Lower lobe of right lung (tissue), 2 donors: ENCODE results near the gene VAV2. TPM values are rescaled to one million over a fixed set of nuclear protein-coding genes. Genes with fewer than 3 reads are reported as not detected.
A peak's percentile ranks its signal among the peaks of the same experiment; 100 is the strongest.

ENCODE experiments used
- ATAC-seq, 2 donors: fragments of 200-7000 bp; cut with Tn5 transposase; one replicate each; pipeline ENCODE4 v1.9.1; 2020 to 2022; ENCODE audit warnings: mild to moderate bottlenecking in 2 of 2, moderate library complexity in 2 of 2
- DNase-seq: peaks from one replicate; pipeline ENCODE4 v3.0.0-alpha.2; 2020
- H3K27ac ChIP-seq: fragments of 200-600 bp; one replicate; pipeline ENCODE4 v1.8.0; 2022
- H3K27me3 ChIP-seq: fragments of 200-600 bp; one replicate; pipeline ENCODE4 v1.8.0; 2022; ENCODE audit warnings: low read depth
- H3K36me3 ChIP-seq: fragments of 200-600 bp; one replicate; pipeline ENCODE4 v1.8.0; 2022; ENCODE audit warnings: mild to moderate bottlenecking
- H3K4me1 ChIP-seq: fragments of 200-600 bp; one replicate; pipeline ENCODE4 v1.8.0; 2022
- H3K4me3 ChIP-seq: fragments of 200-600 bp; one replicate; pipeline ENCODE4 v1.8.0; 2022; ENCODE audit warnings: mild to moderate bottlenecking
- H3K9me3 ChIP-seq: fragments of 200-600 bp; one replicate; pipeline ENCODE4 v1.8.0; 2022
- intact Hi-C: fragments of 100-400 bp; cut with DNase I; formaldehyde crosslinking; loops from one replicate; pipeline ENCODE4 v1.11.0; 2022
- total RNA-seq: library from RNA; stranded (reverse); fragmentation: NEBNext Ultra II Directional; extraction: Animal tissue kit (Norgen Biotek cat#: 25700); gene quantifications from one replicate; pipeline ENCODE4 v1.2.1, GENCODE V29; 2021
- TF ChIP-seq, protein P1 (sequence below): fragments of 200-600 bp; IDR thresholded peaks from one replicate; pipeline ENCODE4 v1.8.0; 2022; ENCODE audit warnings: antibody characterized with exemption, mild to moderate bottlenecking
- donor health status: DM: no; HTN: yes; CAD: no; lungs with severe emphysema.

Gene VAV2
- total RNA-seq, 1 donor from 2014 or later = 26.9 TPM

DNA sequence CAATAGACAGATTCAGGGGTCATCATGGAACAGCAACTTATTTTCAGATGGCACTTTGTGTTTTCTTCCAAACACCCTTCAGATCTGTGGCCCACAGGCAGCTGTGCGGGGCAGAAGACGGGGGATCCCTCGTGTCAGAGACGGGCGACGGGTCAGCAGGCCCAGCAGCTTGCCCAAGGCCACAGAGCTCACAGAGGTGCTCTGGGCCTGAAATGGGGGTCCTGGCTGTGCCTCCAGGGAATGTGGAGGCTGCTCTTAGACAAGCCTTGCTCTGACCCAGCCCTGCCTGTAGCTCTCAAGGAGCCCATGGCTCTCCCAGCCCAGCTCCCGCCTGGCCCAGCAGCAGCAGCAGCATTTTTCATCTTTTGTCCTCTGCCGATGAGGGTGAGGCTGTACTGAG is 213.0 kb downstream of the VAV2 start:
- DNase-seq (no peak), ATAC-seq (no peak)
- TF ChIP-seq, protein P1, sequence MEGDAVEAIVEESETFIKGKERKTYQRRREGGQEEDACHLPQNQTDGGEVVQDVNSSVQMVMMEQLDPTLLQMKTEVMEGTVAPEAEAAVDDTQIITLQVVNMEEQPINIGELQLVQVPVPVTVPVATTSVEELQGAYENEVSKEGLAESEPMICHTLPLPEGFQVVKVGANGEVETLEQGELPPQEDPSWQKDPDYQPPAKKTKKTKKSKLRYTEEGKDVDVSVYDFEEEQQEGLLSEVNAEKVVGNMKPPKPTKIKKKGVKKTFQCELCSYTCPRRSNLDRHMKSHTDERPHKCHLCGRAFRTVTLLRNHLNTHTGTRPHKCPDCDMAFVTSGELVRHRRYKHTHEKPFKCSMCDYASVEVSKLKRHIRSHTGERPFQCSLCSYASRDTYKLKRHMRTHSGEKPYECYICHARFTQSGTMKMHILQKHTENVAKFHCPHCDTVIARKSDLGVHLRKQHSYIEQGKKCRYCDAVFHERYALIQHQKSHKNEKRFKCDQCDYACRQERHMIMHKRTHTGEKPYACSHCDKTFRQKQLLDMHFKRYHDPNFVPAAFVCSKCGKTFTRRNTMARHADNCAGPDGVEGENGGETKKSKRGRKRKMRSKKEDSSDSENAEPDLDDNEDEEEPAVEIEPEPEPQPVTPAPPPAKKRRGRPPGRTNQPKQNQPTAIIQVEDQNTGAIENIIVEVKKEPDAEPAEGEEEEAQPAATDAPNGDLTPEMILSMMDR = no peak
- peaks cover 58% of the 10 kb centered on the region for H3K36me3 ChIP-seq
- no peaks in the 10 kb centered on the region for H3K27me3 ChIP-seq
- H3K9me3 ChIP-seq = peaks cover 4% of the 10 kb centered on the region
- H3K4me3 ChIP-seq = no peak overlapping the region
- H3K27ac ChIP-seq = no peak overlapping the region
- H3K4me1 ChIP-seq = no peaks in the 10 kb centered on the region
- intact Hi-C loops = no loop called here

DNA sequence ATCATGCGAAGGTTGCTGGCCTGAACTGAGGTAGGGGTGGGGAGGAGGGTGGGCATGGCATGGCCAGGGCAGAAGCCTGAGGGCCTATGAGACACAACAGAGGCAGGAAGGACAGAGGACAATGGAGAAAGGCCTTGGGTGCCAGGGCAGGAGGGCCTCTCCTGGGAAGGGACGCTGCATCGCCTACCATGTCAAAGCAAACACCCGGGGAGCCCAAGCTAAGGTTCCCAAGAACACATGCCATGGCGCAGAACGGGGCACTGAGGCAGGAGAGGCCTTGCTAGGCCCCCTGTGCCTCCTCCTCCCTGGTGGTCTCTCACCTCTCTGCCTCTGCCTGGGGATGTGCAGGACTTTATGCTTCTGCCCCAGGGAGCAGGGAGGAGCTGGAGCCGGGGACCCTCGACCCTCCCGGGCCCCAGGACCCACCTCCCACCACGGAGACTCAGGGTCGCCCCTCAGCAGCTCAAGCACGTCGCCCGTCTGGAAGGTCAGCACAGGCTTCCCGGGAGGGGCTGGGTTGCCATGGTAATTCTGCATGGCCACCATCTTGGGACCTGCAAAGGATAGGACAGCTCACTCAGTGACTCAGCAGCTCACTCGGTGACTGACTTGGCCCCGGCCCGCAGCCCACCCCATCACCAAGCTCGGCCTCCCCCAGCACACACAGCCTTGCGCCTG is 213.6 kb downstream of the VAV2 start:
- no peaks in the 10 kb centered on the region for H3K27me3 ChIP-seq
- peak; percentile 27 for DNase-seq
- H3K9me3 ChIP-seq = peaks cover 5% of the 10 kb centered on the region
- no peak overlapping the region for H3K4me3 ChIP-seq
- H3K36me3 ChIP-seq = peaks cover 60% of the 10 kb centered on the region
- TF ChIP-seq, protein P1 = no peak
- H3K27ac ChIP-seq = no peak overlapping the region
- no peaks in the 10 kb centered on the region for H3K4me1 ChIP-seq
- intact Hi-C loops = no loop called here
- no peak for ATAC-seq

DNA sequence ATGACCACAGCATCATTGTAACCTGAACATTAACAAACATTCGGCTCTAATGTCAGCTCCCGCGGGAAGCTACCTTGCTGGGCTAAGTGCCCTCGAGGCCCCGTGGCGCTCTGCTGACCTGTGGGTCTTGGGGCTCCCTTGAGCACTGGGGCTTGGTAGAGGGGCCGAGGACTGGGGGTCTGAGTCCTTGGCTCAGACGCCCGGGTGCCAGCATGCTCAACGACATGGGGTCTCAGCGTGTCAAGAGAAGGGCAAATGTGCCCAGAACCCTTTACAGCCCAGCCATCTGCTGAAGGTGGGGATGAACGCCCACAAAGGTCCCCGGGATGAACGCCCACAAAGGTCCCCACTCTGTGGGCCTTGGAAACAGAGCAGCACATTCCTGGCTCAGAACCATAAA is 214.3 kb downstream of the VAV2 start:
- Histone ChIP-seq H3K9me3 (peaks cover 5% of the 10 kb centered on the region), H3K27me3 (no peaks in the 10 kb centered on the region), H3K36me3 (peaks cover 55% of the 10 kb centered on the region), H3K27ac (no peak overlapping the region), H3K4me1 (no peaks in the 10 kb centered on the region), H3K4me3 (no peak overlapping the region)
- ATAC-seq (no peak), DNase-seq (peak; percentile 36)
- TF ChIP-seq, protein P1 = no peak
- intact Hi-C loops = no loop called here

DNA sequence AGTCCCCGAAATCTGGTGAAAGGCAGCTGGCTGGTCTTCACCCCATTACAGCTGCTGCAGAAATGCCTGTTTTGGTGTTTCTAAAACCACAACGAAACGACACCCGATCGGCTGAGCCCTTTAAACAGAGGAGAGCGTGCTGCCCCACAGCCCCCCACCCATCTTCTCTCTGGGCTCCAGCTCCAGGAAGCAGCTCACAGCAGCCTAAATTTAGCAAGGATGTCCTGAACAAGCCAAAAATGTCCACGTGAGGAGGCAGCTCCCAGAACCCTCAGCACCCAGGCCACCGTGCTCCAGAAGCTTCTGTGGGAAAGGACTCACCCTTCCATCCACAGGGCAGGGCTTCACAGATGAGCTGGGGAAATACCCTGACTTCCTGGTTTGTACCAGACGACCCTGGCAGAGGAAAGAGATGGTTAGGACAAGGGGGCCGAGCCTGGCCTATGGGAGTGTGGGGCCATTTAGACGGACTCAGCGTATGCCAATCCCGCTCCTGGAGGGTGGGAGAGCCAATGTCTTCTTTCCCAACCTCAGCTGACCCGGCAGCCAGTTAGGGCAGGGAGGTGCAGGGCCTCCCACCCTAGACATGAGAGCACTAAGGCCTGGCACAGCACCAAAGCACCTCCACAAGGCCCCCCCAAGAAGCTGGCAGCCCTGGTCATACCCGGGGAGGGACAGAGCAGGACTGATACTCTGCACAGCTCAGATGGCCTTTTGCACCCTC is 214.9 kb downstream of the VAV2 start:
- no peak overlapping the region for H3K27ac ChIP-seq
- H3K27me3 ChIP-seq = no peaks in the 10 kb centered on the region
- peaks cover 5% of the 10 kb centered on the region for H3K9me3 ChIP-seq
- ATAC-seq (no peak), DNase-seq (peak; percentile 20)
- intact Hi-C loops = no loop called here
- H3K4me1 ChIP-seq = no peaks in the 10 kb centered on the region
- H3K36me3 ChIP-seq = peaks cover 57% of the 10 kb centered on the region
- TF ChIP-seq, protein P1 = no peak
- H3K4me3 ChIP-seq = no peak overlapping the region

DNA sequence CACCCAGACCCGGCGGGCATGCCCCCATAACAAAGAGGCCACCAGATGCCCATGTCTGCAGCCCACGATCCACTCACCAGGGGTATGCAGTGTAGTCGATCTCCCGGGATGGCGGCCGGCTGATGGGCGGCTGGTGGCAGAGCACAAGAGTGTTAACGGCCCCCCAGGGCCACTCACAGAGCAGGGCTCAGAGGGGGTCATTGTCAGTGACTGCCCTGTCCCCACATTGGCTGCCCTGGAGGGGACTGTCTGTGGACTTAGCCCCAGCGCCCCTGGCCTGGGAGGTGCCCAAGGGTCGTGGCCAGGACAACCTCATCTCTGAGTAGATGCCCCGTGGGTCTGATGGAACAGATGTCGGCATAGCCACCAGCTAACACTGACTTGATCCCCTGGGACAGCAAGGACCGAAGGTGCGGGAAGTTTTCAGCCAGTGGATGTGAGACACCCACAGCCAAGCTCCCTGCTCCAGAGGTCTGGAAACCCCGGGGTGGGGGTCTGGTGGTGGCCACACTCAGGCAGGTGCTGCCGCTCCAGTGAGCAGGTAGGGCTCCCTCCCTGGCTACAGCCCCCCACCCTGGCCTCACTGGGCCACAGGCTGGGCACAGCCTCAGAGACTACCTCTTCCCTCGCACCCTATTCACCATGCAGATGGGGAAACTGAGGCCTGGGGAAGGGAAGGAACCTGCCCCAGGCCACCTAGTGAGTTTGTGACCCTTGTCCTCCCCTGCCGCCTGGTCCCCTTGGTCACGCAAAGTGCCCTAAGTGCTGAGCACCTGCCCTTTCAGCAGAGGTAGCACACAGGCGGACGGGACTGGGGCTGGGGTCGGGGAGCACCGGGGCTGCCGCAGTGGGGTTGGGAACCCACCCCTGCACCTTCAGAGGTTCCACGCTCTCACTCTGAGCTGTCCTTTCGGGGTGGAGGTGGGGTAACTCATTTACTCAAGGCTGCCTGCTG is 215.9 kb downstream of the VAV2 start:
- Histone ChIP-seq H3K9me3 (peaks cover 5% of the 10 kb centered on the region), H3K27ac (no peak overlapping the region), H3K4me1 (no peaks in the 10 kb centered on the region), H3K4me3 (no peak overlapping the region), H3K36me3 (peaks cover 66% of the 10 kb centered on the region), H3K27me3 (no peaks in the 10 kb centered on the region)
- DNase-seq (peak; percentile 37), ATAC-seq (no peak)
- TF ChIP-seq, protein P1 = no peak
- intact Hi-C loops = no loop called here
